ENCODE data around the gene RPL36.

The RPL36 gene

DNA sequence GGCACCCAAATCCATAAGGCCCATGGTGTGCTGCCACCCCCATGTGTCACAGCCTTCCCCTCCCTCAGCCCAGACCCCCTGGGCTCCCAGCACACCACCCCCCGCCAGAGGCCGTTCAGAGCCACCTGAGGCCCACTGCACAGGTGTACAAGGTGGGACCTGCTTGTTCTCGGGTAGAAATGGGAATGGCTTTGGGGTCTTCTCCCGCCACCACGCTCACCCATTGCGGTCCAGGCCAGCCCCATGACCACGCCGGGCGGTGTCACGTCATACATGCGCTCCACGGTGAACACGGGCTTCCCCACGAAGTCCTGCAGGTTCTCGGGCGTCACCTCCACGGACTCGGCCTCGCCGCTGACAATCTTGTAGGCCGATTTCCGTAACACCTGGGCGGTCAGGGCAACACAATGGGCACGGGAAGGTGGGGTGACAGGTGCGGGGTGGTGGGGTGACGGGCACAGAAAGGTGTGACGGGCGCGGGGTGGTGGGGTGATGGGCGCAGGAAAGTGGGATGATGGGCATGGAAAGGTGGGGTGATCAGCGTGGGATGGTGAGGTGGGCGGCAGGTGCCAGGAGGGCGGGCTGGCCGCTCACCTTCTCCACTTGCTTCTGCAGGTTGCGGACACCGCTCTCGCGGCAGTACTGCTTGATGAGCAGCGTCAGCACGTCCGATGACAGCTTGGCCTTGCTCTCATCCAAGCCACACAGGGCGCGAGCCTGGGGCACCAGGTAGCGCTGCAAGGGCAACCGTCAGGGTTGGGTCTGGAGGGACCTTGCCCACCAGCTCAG lies 4.3 kb downstream of the RPL36 start:
- Histone ChIP-seq H4K20me1 (ENCODE audit: insufficient read depth) (peaks cover 6% of the 10 kb centered on the region; the same call in 1 of the 2 replicates), H3K27me3 (ENCODE audit: insufficient read depth, low read depth) (no peaks in the 10 kb centered on the region), H3K36me3 (ENCODE audit: insufficient read depth) (peaks cover 12% of the 10 kb centered on the region; the same call in 1 of the 2 replicates), H3K79me2 (ENCODE audit: insufficient read depth, low read depth) (peaks cover 36% of the 10 kb centered on the region), H3K4me2 (no peak overlapping the region), H2AFZ (ENCODE audit: low read depth) (no peak overlapping the region), H3K9ac (no peak overlapping the region), H3K27ac (no peak overlapping the region), H3K4me3 (IDR thresholded peaks at IDR 0.05; ENCODE audit: insufficient read depth, low read depth, low read length) (no peak overlapping the region), H3K4me1 (ENCODE audit: low read depth, poor library complexity, severe bottlenecking) (peaks cover 4% of the 10 kb centered on the region)
- TF ChIP-seq, protein P1, sequence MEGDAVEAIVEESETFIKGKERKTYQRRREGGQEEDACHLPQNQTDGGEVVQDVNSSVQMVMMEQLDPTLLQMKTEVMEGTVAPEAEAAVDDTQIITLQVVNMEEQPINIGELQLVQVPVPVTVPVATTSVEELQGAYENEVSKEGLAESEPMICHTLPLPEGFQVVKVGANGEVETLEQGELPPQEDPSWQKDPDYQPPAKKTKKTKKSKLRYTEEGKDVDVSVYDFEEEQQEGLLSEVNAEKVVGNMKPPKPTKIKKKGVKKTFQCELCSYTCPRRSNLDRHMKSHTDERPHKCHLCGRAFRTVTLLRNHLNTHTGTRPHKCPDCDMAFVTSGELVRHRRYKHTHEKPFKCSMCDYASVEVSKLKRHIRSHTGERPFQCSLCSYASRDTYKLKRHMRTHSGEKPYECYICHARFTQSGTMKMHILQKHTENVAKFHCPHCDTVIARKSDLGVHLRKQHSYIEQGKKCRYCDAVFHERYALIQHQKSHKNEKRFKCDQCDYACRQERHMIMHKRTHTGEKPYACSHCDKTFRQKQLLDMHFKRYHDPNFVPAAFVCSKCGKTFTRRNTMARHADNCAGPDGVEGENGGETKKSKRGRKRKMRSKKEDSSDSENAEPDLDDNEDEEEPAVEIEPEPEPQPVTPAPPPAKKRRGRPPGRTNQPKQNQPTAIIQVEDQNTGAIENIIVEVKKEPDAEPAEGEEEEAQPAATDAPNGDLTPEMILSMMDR (conservative IDR thresholded peaks at IDR 0.05; ENCODE audit: low read depth, low read length) = no peak

- H3K27ac ChIP-seq = no peak overlapping the region
- H3K79me2 ChIP-seq (ENCODE audit: insufficient read depth, low read depth) = peaks cover 36% of the 10 kb centered on the region
- TF ChIP-seq, protein P1 (conservative IDR thresholded peaks at IDR 0.05; ENCODE audit: low read depth, low read length) = no peak
- H3K27me3 ChIP-seq (ENCODE audit: insufficient read depth, low read depth) = no peaks in the 10 kb centered on the region
- no peak overlapping the region for H3K4me3 ChIP-seq (IDR thresholded peaks at IDR 0.05; ENCODE audit: insufficient read depth, low read depth, low read length)
- peaks cover 6% of the 10 kb centered on the region; the same call in 1 of the 2 replicates for H4K20me1 ChIP-seq (ENCODE audit: insufficient read depth)
- no peaks in the 10 kb centered on the region for H3K4me1 ChIP-seq (ENCODE audit: low read depth, poor library complexity, severe bottlenecking)
- H3K36me3 ChIP-seq (ENCODE audit: insufficient read depth) = peaks cover 12% of the 10 kb centered on the region; the same call in 1 of the 2 replicates
- H3K4me2 ChIP-seq = no peak overlapping the region
- H3K9ac ChIP-seq = no peak overlapping the region
- H2AFZ ChIP-seq (ENCODE audit: low read depth) = no peak overlapping the region
Measured at GRCh38 chr19:5694956-5695648, 5.0 kb downstream of the RPL36 start.

DNA sequence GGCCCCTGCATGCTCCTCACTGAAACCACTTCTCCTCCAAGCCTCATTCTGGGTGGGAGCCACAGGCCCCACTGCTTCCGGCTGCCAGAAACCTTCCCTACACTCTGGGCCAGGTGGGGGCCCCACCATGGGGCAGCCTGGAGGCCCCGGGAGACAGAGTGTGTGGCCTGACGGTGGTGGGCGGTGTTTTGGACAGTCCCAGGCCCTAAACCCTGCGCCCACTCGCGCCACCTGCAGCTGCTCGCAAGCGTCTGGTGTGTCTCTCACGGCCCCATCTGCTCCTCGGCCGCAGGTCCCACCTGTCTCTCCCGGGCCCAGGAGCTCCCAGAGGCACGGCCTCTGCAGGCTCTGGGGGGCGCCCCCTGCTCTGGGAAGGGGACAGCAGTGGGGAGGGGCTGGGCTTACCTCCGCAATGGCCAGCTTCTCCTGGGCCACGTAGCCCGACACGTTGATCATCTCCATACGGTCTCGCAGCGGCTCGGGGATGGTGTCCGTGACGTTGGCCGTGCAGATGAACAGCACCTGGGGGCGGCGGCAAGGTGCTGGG lies 5.6 kb downstream of the RPL36 start:
- TF ChIP-seq, protein P1 (conservative IDR thresholded peaks at IDR 0.05; ENCODE audit: low read depth, low read length) = no peak
- Histone ChIP-seq H3K9ac (no peak overlapping the region), H4K20me1 (ENCODE audit: insufficient read depth) (peaks cover 6% of the 10 kb centered on the region; the same call in 1 of the 2 replicates), H3K36me3 (ENCODE audit: insufficient read depth) (peaks cover 12% of the 10 kb centered on the region; the same call in 1 of the 2 replicates), H3K4me3 (IDR thresholded peaks at IDR 0.05; ENCODE audit: insufficient read depth, low read depth, low read length) (no peak overlapping the region), H3K4me1 (ENCODE audit: low read depth, poor library complexity, severe bottlenecking) (no peaks in the 10 kb centered on the region), H3K27ac (no peak overlapping the region), H3K27me3 (ENCODE audit: insufficient read depth, low read depth) (no peaks in the 10 kb centered on the region), H2AFZ (ENCODE audit: low read depth) (no peak overlapping the region), H3K79me2 (ENCODE audit: insufficient read depth, low read depth) (peaks cover 30% of the 10 kb centered on the region), H3K4me2 (no peak overlapping the region)

- no peaks in the 10 kb centered on the region for H3K4me1 ChIP-seq (ENCODE audit: low read depth, poor library complexity, severe bottlenecking)
- H3K9ac ChIP-seq = no peak overlapping the region
- TF ChIP-seq, protein P1 (conservative IDR thresholded peaks at IDR 0.05; ENCODE audit: low read depth, low read length) = no peak
- peaks cover 6% of the 10 kb centered on the region; the same call in 1 of the 2 replicates for H4K20me1 ChIP-seq (ENCODE audit: insufficient read depth)
- no peak overlapping the region for H3K27ac ChIP-seq
- H3K27me3 ChIP-seq (ENCODE audit: insufficient read depth, low read depth) = no peaks in the 10 kb centered on the region
- H2AFZ ChIP-seq (ENCODE audit: low read depth) = no peak overlapping the region
- no peak overlapping the region for H3K4me3 ChIP-seq (IDR thresholded peaks at IDR 0.05; ENCODE audit: insufficient read depth, low read depth, low read length)
- H3K36me3 ChIP-seq (ENCODE audit: insufficient read depth) = peaks cover 12% of the 10 kb centered on the region; the same call in 1 of the 2 replicates
- no peak overlapping the region for H3K4me2 ChIP-seq
- H3K79me2 ChIP-seq (ENCODE audit: insufficient read depth, low read depth) = peaks cover 23% of the 10 kb centered on the region
Measured at GRCh38 chr19:5696196-5697021, 6.3 kb downstream of the RPL36 start.
